ENCODE measurements around the gene BANP.

The BANP gene

DNA sequence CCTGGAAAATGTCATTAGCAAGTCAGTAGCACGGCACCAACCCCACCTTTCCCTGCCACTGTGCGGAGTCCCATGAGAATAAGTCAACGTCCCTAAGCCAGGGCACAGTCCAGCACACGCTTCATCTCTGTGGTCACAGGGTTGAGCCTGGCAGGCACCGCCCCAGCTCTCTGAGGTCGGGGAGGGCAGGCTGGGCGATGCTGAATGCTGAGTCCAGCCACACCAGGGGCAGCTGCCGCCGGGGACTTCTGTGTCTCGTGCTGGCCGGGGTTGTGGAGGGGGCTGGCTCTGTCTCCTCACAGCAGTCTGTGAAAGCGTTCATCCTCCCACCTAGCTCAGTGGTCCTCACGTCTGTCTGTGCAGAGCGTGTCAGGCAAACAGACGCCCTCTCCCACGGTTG lies 53.2 kb downstream of the BANP start:
- Histone ChIP-seq H3K36me3 (ENCODE audit: control insufficient read depth in 1 of 2, insufficient read depth in 2 of 2, low read length in 2 of 2) (peaks cover 18 to 23% of the 10 kb centered on the region in 2 donors), H3K27me3 (ENCODE audit: low read depth, low read length) (no peaks in the 10 kb centered on the region), H3K27ac (ENCODE audit: low read length) (no peak overlapping the region), H3K4me3 (ENCODE audit: low read depth in 1 of 2, low read length in 2 of 2) (no peak overlapping the region), H3K9me3 (ENCODE audit: control insufficient read depth in 1 of 2, low read length in 2 of 2) (no peaks in the 10 kb centered on the region), H3K4me1 (ENCODE audit: control insufficient read depth in 1 of 2, insufficient read depth in 2 of 2, low read length in 2 of 2) (no peaks in the 10 kb centered on the region)

DNA sequence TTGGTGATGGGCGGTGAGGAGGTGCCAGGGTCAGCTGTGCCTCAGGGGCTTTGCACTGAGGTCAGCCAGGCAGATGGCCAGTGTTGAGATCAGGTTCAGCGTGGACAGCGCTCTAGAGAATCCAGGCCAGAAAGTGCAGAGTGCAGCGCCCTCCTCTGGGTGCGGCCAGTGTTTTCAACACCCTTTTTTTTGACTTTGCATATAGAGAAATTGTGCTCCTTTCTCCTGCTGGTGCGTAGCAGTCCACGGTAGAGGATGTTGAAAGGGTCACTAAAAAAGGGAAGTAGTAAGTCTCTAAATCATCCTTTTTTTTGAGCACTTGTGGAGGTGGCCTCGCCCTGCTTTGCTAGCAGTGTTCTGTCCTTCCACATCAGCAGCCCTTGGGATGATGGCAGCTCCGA lies 53.9 kb downstream of the BANP start:
- Histone ChIP-seq H3K27me3 (ENCODE audit: low read depth, low read length) (no peaks in the 10 kb centered on the region), H3K36me3 (ENCODE audit: control insufficient read depth in 1 of 2, insufficient read depth in 2 of 2, low read length in 2 of 2) (peaks cover 19 to 23% of the 10 kb centered on the region in 2 donors)

DNA sequence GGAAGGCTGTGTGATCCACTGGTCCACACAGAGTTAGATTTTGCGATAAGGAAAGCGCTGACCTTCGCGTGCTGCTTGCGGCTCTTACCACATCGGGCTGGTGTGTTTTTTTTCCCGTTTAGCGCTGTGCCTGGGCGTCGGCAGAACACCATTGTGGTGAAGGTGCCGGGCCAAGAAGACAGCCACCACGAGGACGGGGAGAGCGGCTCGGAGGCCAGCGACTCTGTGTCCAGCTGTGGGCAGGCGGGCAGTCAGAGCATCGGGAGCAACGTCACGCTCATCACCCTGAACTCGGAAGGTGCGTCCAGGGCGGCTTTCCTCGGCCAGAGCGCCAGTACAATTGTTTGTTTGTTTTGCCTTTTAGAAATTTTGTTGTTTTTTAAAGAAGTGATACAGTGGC lies 54.7 kb downstream of the BANP start:
- peaks cover 27 to 29% of the 10 kb centered on the region in 2 donors for H3K36me3 ChIP-seq (ENCODE audit: control insufficient read depth in 1 of 2, insufficient read depth in 2 of 2, low read length in 2 of 2)
- H3K4me3 ChIP-seq (ENCODE audit: low read depth in 1 of 2, low read length in 2 of 2), result no peak overlapping the region

More for the DNA sequence above, 53.9 kb downstream of the BANP start:
- Histone ChIP-seq H3K4me1 (ENCODE audit: control insufficient read depth in 1 of 2, insufficient read depth in 2 of 2, low read length in 2 of 2) (no peaks in the 10 kb centered on the region), H3K9me3 (ENCODE audit: control insufficient read depth in 1 of 2, low read length in 2 of 2) (no peaks in the 10 kb centered on the region), H3K27ac (ENCODE audit: low read length) (no peak overlapping the region), H3K4me3 (ENCODE audit: low read depth in 1 of 2, low read length in 2 of 2) (no peak overlapping the region)

DNA sequence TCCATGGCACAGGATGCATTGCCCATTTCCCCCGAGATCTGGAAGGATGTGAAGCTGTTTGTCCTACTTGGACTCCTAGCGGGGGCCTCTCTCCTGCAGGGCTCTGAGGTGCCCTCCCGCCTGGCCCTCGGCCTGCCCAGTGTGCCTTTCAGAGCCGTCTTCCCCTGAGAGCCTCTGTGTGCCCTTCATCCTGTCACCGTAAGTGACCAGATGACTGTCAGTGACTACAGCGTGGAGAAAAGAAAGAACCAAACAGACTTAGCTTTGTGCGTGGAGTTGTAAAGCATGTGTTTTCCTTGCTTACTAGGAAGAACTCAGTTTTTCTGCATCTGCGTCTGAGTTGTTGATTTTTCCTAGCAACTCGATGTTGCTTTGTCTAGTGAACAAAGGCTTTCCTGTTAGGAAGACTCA lies 56.1 kb downstream of the BANP start:
- no peak overlapping the region for H3K27ac ChIP-seq (ENCODE audit: low read length)
- H3K36me3 ChIP-seq (ENCODE audit: control insufficient read depth in 1 of 2, insufficient read depth in 2 of 2, low read length in 2 of 2), result peaks cover 27 to 29% of the 10 kb centered on the region in 2 donors
- no peaks in the 10 kb centered on the region for H3K27me3 ChIP-seq (ENCODE audit: low read depth, low read length)
- H3K4me3 ChIP-seq (ENCODE audit: low read depth in 1 of 2, low read length in 2 of 2), result no peak overlapping the region
- no peaks in the 10 kb centered on the region for H3K4me1 ChIP-seq (ENCODE audit: control insufficient read depth in 1 of 2, insufficient read depth in 2 of 2, low read length in 2 of 2)
- H3K9me3 ChIP-seq (ENCODE audit: control insufficient read depth in 1 of 2, low read length in 2 of 2), result no peaks in the 10 kb centered on the region

More for the DNA sequence above, 54.7 kb downstream of the BANP start:
- no peak overlapping the region for H3K27ac ChIP-seq (ENCODE audit: low read length)
- H3K9me3 ChIP-seq (ENCODE audit: control insufficient read depth in 1 of 2, low read length in 2 of 2), result no peaks in the 10 kb centered on the region
- H3K27me3 ChIP-seq (ENCODE audit: low read depth, low read length), result no peaks in the 10 kb centered on the region
- H3K4me1 ChIP-seq (ENCODE audit: control insufficient read depth in 1 of 2, insufficient read depth in 2 of 2, low read length in 2 of 2), result no peaks in the 10 kb centered on the region

DNA sequence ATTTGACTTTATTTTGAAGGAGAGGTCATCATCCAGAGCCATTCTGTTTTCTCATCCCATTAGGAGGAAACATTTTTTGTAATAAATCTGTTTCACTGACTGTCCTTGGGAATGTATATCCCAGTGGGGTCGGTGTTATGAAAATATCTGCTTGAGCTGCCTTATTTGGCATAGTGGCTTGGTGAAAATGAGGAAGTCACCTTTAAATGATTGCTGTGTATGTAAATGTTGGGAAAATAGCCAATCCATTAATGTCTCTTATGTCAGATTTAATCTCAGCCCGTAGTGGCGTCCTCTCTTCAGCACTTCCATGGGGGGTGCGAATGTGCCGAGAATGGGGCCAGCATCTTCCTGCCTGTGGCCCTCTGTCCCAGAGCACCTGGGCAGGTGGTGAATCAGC lies 57.6 kb downstream of the BANP start:
- Histone ChIP-seq H3K4me3 (ENCODE audit: low read depth in 1 of 2, low read length in 2 of 2) (no peak overlapping the region), H3K9me3 (ENCODE audit: control insufficient read depth in 1 of 2, low read length in 2 of 2) (no peaks in the 10 kb centered on the region), H3K27me3 (ENCODE audit: low read depth, low read length) (no peaks in the 10 kb centered on the region), H3K36me3 (ENCODE audit: control insufficient read depth in 1 of 2, insufficient read depth in 2 of 2, low read length in 2 of 2) (peaks cover 26 to 27% of the 10 kb centered on the region in 2 donors), H3K27ac (ENCODE audit: low read length) (no peak overlapping the region), H3K4me1 (ENCODE audit: control insufficient read depth in 1 of 2, insufficient read depth in 2 of 2, low read length in 2 of 2) (peaks cover 0 to 5% of the 10 kb centered on the region in 2 donors)

DNA sequence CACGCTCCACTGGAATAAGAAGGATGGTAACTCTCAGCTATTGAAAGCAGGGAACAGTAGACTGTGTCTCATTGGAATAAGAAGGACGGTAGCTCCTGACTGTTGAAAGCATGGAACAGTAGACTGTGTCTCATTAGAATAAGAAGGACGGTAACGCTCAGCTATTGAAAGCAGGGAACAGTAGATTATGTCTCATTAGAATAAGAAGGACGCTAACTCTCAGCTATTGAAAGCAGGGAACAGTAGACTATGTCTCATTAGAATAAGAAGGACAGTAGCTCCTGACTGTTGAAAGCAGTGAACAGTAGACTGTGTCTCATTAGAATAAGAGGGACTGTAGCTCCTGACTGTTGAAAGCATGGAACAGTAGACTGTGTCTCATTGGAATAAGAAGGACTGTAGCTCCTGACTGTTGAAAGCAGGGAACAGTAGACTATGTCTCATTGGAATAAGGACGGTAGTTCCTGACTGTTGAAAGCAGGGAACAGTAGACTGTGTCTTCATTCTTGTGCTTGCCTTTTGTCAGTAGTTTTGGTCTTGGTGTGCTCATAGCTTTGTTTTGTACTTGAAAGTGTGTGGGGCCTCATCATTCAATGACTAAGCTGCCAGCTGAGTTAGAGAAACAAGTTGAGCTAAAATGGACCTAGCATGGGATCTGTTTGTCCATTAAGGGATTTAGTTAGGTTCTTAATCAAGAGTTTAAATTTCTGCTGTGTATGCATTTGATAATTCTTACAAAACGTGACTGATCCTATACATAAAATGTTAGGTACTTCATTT lies 58.5 kb downstream of the BANP start:
- Histone ChIP-seq H3K4me3 (ENCODE audit: low read depth in 1 of 2, low read length in 2 of 2) (no peak overlapping the region), H3K27me3 (ENCODE audit: low read depth, low read length) (no peaks in the 10 kb centered on the region), H3K36me3 (ENCODE audit: control insufficient read depth in 1 of 2, insufficient read depth in 2 of 2, low read length in 2 of 2) (peaks cover 24 to 27% of the 10 kb centered on the region in 2 donors), H3K27ac (ENCODE audit: low read length) (no peak overlapping the region), H3K9me3 (ENCODE audit: control insufficient read depth in 1 of 2, low read length in 2 of 2) (no peaks in the 10 kb centered on the region), H3K4me1 (ENCODE audit: control insufficient read depth in 1 of 2, insufficient read depth in 2 of 2, low read length in 2 of 2) (peaks cover 0 to 13% of the 10 kb centered on the region in 2 donors)

DNA sequence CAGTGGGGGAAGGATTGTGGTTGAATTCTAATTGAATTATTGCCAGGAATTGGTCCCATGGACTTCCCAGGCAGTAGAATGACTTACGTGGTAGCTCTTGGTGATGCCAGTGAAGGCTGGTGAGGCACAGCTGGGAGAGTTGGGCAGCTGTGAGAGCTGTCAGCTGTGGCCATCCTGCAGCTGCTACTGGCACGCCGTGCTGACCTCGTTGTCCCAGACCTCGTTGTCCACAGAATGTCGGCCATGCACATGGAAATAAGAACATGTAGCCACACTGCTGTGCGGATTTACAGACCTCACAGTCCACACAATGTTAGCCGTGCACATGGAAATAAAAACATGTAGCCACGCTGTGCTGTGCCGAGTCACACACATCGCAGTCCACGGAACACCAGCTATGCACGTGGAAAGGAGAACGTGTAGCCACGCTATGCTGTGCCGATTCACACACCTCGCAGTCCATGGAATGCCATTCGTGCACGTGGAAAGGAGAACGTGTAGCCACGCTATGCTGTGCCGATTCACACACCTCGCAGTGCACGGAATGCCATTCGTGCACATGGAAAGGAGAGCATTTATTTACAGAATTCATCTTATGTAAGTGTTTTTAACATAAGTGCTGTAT lies 59.2 kb downstream of the BANP start:
- peaks cover 0 to 13% of the 10 kb centered on the region in 2 donors for H3K4me1 ChIP-seq (ENCODE audit: control insufficient read depth in 1 of 2, insufficient read depth in 2 of 2, low read length in 2 of 2)
- no peaks in the 10 kb centered on the region for H3K9me3 ChIP-seq (ENCODE audit: control insufficient read depth in 1 of 2, low read length in 2 of 2)
- no peak overlapping the region for H3K27ac ChIP-seq (ENCODE audit: low read length)
- no peaks in the 10 kb centered on the region for H3K27me3 ChIP-seq (ENCODE audit: low read depth, low read length)
- H3K36me3 ChIP-seq (ENCODE audit: control insufficient read depth in 1 of 2, insufficient read depth in 2 of 2, low read length in 2 of 2), result peaks cover 24 to 27% of the 10 kb centered on the region in 2 donors
- H3K4me3 ChIP-seq (ENCODE audit: low read depth in 1 of 2, low read length in 2 of 2), result no peak overlapping the region

DNA sequence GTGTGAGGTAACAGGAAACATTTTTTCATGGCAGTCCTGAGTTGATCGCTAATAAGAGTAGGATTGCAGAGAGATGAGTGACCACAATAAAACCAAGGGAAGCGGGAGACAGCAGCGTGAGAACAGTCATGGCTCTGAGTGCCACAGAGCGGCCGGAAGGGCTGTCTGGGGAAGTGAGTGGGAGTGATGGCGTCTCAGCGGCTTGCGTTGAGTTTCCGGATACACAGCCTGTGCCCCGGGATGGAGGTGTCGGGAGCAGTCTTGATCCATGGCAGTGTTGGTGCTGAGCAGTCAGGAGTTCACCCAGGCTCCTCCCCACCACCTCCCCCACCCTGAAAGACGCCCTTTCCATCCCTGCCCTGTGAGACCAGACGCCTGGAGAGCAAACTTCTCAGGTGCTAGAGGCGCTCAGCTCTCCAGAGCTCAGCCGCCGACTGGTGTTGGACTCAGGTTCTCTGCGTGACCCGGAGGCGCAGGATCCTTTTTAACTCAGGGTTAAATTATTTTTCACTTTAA lies 59.8 kb downstream of the BANP start:
- Histone ChIP-seq H3K4me1 (ENCODE audit: control insufficient read depth in 1 of 2, insufficient read depth in 2 of 2, low read length in 2 of 2) (peaks cover 0 to 13% of the 10 kb centered on the region in 2 donors), H3K4me3 (ENCODE audit: low read depth in 1 of 2, low read length in 2 of 2) (no peak overlapping the region), H3K27ac (ENCODE audit: low read length) (no peak overlapping the region), H3K9me3 (ENCODE audit: control insufficient read depth in 1 of 2, low read length in 2 of 2) (no peaks in the 10 kb centered on the region), H3K27me3 (ENCODE audit: low read depth, low read length) (no peaks in the 10 kb centered on the region), H3K36me3 (ENCODE audit: control insufficient read depth in 1 of 2, insufficient read depth in 2 of 2, low read length in 2 of 2) (peaks cover 24 to 29% of the 10 kb centered on the region in 2 donors)

DNA sequence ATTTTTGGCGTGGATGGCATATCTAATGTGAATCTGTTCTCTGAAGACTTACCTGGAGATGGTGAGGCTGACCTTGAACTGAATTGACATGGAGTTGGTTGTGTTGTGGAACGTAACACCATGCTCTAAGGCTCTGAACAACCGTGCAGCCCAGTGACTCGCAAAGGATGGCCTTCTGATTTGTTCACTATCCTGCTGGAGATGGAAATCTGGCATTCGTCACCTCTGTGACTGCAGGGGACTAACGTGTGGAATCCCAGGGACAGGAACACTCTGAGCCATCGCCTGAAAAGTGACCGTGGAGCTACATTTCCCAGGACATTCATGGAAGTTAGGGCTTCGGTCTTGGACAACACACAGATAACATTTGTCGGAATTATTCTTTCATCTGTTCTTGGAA lies 61.1 kb downstream of the BANP start:
- Histone ChIP-seq H3K4me3 (ENCODE audit: low read depth in 1 of 2, low read length in 2 of 2) (no peak overlapping the region), H3K9me3 (ENCODE audit: control insufficient read depth in 1 of 2, low read length in 2 of 2) (no peaks in the 10 kb centered on the region), H3K27me3 (ENCODE audit: low read depth, low read length) (no peaks in the 10 kb centered on the region), H3K36me3 (ENCODE audit: control insufficient read depth in 1 of 2, insufficient read depth in 2 of 2, low read length in 2 of 2) (peaks cover 18 to 28% of the 10 kb centered on the region in 2 donors), H3K27ac (ENCODE audit: low read length) (no peak overlapping the region), H3K4me1 (ENCODE audit: control insufficient read depth in 1 of 2, insufficient read depth in 2 of 2, low read length in 2 of 2) (peaks cover 0 to 13% of the 10 kb centered on the region in 2 donors)

DNA sequence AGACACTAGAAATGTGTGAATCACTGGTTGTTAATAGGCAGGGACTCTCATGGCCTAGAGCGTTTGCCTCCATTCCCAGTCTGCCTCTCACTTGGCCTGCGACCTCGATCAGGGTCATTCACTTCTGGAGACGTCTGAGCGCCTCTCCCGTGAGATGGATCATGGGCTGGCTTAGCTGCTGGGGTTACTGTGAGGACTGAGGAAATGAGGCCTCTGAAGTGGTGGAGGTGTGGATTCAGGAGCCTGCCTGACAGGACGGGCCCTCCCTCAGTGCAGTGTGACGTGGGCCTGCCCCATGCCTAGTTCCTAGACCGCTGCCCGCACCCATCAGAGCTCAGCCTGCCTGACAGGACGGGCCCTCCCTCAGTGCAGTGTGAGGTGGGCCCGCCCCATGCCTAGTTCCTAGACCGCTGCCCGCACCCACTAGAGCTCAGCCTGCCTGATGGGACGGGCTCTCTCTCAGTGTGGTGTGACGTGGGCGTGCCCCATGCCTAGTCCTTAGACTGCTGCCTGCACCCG lies 61.9 kb downstream of the BANP start:
- Histone ChIP-seq H3K36me3 (ENCODE audit: control insufficient read depth in 1 of 2, insufficient read depth in 2 of 2, low read length in 2 of 2) (peaks cover 13 to 28% of the 10 kb centered on the region in 2 donors), H3K4me1 (ENCODE audit: control insufficient read depth in 1 of 2, insufficient read depth in 2 of 2, low read length in 2 of 2) (peaks cover 0 to 13% of the 10 kb centered on the region in 2 donors), H3K27me3 (ENCODE audit: low read depth, low read length) (no peaks in the 10 kb centered on the region), H3K27ac (ENCODE audit: low read length) (no peak overlapping the region), H3K4me3 (ENCODE audit: low read depth in 1 of 2, low read length in 2 of 2) (no peak overlapping the region), H3K9me3 (ENCODE audit: control insufficient read depth in 1 of 2, low read length in 2 of 2) (no peaks in the 10 kb centered on the region)

DNA sequence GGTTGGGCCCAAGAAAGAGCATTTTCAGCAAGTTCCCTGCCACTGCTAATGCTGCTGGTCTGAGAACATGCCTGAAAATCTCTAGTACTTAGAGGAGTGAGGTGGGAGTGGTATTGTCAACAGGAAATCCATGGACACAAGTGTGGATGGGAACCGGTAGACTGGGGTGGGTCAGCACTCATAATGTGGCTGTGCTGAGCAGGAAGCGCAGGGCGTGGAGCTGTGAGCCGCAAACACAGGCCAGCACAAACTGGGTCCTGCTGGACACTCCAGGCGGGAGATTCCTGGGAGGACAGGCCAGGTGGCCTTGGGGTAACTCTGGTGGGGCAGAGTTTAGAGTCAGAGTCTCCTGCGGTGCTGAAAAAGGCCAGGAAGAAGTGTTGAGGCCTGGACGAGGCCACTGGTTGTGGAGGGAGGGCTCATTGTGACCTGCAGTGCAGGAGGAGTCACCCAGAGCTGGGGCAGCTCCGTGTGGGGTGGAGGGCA lies 62.6 kb downstream of the BANP start:
- Histone ChIP-seq H3K27me3 (ENCODE audit: low read depth, low read length) (no peaks in the 10 kb centered on the region), H3K36me3 (ENCODE audit: control insufficient read depth in 1 of 2, insufficient read depth in 2 of 2, low read length in 2 of 2) (peaks cover 6 to 30% of the 10 kb centered on the region in 2 donors), H3K4me1 (ENCODE audit: control insufficient read depth in 1 of 2, insufficient read depth in 2 of 2, low read length in 2 of 2) (peaks cover 0 to 13% of the 10 kb centered on the region in 2 donors), H3K27ac (ENCODE audit: low read length) (no peak overlapping the region), H3K4me3 (ENCODE audit: low read depth in 1 of 2, low read length in 2 of 2) (no peak overlapping the region), H3K9me3 (ENCODE audit: control insufficient read depth in 1 of 2, low read length in 2 of 2) (no peaks in the 10 kb centered on the region)
